Stomach smooth muscle (tissue), 2 donors: ENCODE results near the gene ARSB.
A peak's percentile ranks its signal among the peaks of the same experiment; 100 is the strongest.
"Not testable (repeated sequence)": the region's sequence is repeated elsewhere in the genome, so short reads cannot be mapped to it uniquely, and the experiment has no call there.

Experiments used
- H3K27ac ChIP-seq: one replicate; pipeline ENCODE4 v1.7.0; 2013; ENCODE audit warnings: mild to moderate bottlenecking, low read length, inconsistent platforms
- H3K27me3 ChIP-seq, 2 donors: one replicate each; pipeline ENCODE4 v1.7.0; 2013; ENCODE audit warnings: low read length in 2 of 2; ENCODE audit not compliant: insufficient read depth in 2 of 2, control insufficient read depth in 1 of 2
- H3K36me3 ChIP-seq, 2 donors: one replicate each; pipeline ENCODE4 v1.7.0; 2013; ENCODE audit warnings: low read length in 2 of 2; ENCODE audit not compliant: control insufficient read depth in 2 of 2, insufficient read depth in 2 of 2
- H3K4me1 ChIP-seq: one replicate; pipeline ENCODE4 v1.7.0; 2013; ENCODE audit warnings: low read length; ENCODE audit not compliant: control insufficient read depth, insufficient read depth
- H3K4me3 ChIP-seq, 2 donors: one replicate each; pipeline ENCODE4 v1.7.0; 2013; ENCODE audit warnings: low read length in 2 of 2
- H3K9ac ChIP-seq, 2 donors: one replicate each; pipeline ENCODE4 v1.7.0; 2013; ENCODE audit warnings: low read length in 2 of 2, mild to moderate bottlenecking in 1 of 2
- H3K9me3 ChIP-seq, 2 donors: one replicate each; pipeline ENCODE4 v1.7.0; 2013; ENCODE audit warnings: low read length in 2 of 2; ENCODE audit not compliant: control insufficient read depth in 2 of 2
- donor health status: healthy.
- donor health status: Pancreatic carcinoma.

The ARSB gene

GRCh38 chr5:78995521-78996007 lies 10.5 kb upstream of the ARSB start:
- Histone ChIP-seq H3K36me3 (no peaks in the 10 kb centered on the region), H3K9ac (no peak overlapping the region), H3K27ac (no peak overlapping the region), H3K9me3 (no peaks in the 10 kb centered on the region), H3K27me3 (no peaks in the 10 kb centered on the region), H3K4me1 (no peaks in the 10 kb centered on the region), H3K4me3 (no peak overlapping the region)

- H3K4me3 ChIP-seq = no peak overlapping the region
Observed at GRCh38 chr5:78993165-78993564, 8.1 kb upstream of the ARSB start.

GRCh38 chr5:78992146-78992545 lies 7.0 kb upstream of the ARSB start:
- H3K27ac ChIP-seq = no peak overlapping the region
- H3K36me3 ChIP-seq = no peaks in the 10 kb centered on the region
- H3K9ac ChIP-seq = no peak overlapping the region
- H3K4me3 ChIP-seq = no peak overlapping the region
- H3K9me3 ChIP-seq = no peaks in the 10 kb centered on the region
- no peaks in the 10 kb centered on the region for H3K4me1 ChIP-seq
- no peaks in the 10 kb centered on the region for H3K27me3 ChIP-seq

More at GRCh38 chr5:78993165-78993564, 8.1 kb upstream of the ARSB start:
- Histone ChIP-seq H3K36me3 (no peaks in the 10 kb centered on the region), H3K27ac (no peak overlapping the region), H3K4me1 (no peaks in the 10 kb centered on the region), H3K9ac (no peak overlapping the region), H3K9me3 (no peaks in the 10 kb centered on the region), H3K27me3 (no peaks in the 10 kb centered on the region)

- H3K36me3 ChIP-seq = no peaks in the 10 kb centered on the region
Observed at GRCh38 chr5:78989080-78989479, 4.0 kb upstream of the ARSB start.

GRCh38 chr5:78985725-78986223 lies 664 bp upstream of the ARSB start:
- H3K27ac ChIP-seq = peak overlapping the region; percentile 90
- no peaks in the 10 kb centered on the region for H3K9me3 ChIP-seq
- H3K4me3 ChIP-seq = peak overlapping the region; percentile 70 to 82
- H3K4me1 ChIP-seq = peaks cover 15% of the 10 kb centered on the region
- H3K9ac ChIP-seq = peak overlapping the region; percentile 73 to 84
- no peaks in the 10 kb centered on the region for H3K36me3 ChIP-seq
- no peaks in the 10 kb centered on the region for H3K27me3 ChIP-seq

More at GRCh38 chr5:78989080-78989479, 4.0 kb upstream of the ARSB start:
- Histone ChIP-seq H3K9me3 (no peaks in the 10 kb centered on the region), H3K27me3 (no peaks in the 10 kb centered on the region), H3K4me3 (no peak overlapping the region), H3K27ac (no peak overlapping the region), H3K4me1 (peaks cover 8% of the 10 kb centered on the region), H3K9ac (no peak overlapping the region)

- peak overlapping the region; percentile 70 to 82 for H3K4me3 ChIP-seq
- peak overlapping the region; percentile 73 to 84 for H3K9ac ChIP-seq
- peak overlapping the region; percentile 90 for H3K27ac ChIP-seq
- H3K27me3 ChIP-seq = no peaks in the 10 kb centered on the region
- peaks cover 15% of the 10 kb centered on the region for H3K4me1 ChIP-seq
- H3K36me3 ChIP-seq = no peaks in the 10 kb centered on the region
- H3K9me3 ChIP-seq = no peaks in the 10 kb centered on the region
Observed at GRCh38 chr5:78984439-78985115, 533 bp downstream of the ARSB start.

- Histone ChIP-seq H3K27ac (peak overlapping the region; percentile 90), H3K36me3 (no peaks in the 10 kb centered on the region), H3K4me1 (peaks cover 15% of the 10 kb centered on the region), H3K9me3 (no peaks in the 10 kb centered on the region), H3K27me3 (no peaks in the 10 kb centered on the region), H3K4me3 (peak overlapping the region; percentile 70 to 82), H3K9ac (peak overlapping the region; percentile 60 to 73)
Observed at GRCh38 chr5:78983601-78984438, 1.3 kb downstream of the ARSB start.

GRCh38 chr5:78983194-78983593 lies 1.9 kb downstream of the ARSB start:
- not testable (repeated sequence) for H3K27me3 ChIP-seq, H3K9ac ChIP-seq, H3K9me3 ChIP-seq, H3K36me3 ChIP-seq
- Histone ChIP-seq H3K4me3 (peak overlapping the region in 1 of 2 donors; percentile 82), H3K4me1 (peaks cover 15% of the 10 kb centered on the region), H3K27ac (peak overlapping the region; percentile 90)

- H3K36me3 ChIP-seq = no peaks in the 10 kb centered on the region
- no peak overlapping the region for H3K9ac ChIP-seq
- H3K27ac ChIP-seq = no peak overlapping the region
- no peak overlapping the region for H3K4me3 ChIP-seq
- no peaks in the 10 kb centered on the region for H3K27me3 ChIP-seq
- peaks cover 8% of the 10 kb centered on the region for H3K4me1 ChIP-seq
- H3K9me3 ChIP-seq = no peaks in the 10 kb centered on the region
Observed at GRCh38 chr5:78979909-78980308, 5.2 kb downstream of the ARSB start.

GRCh38 chr5:78979117-78979742 lies 5.9 kb downstream of the ARSB start:
- Histone ChIP-seq H3K36me3 (no peaks in the 10 kb centered on the region), H3K27ac (no peak overlapping the region), H3K9me3 (no peaks in the 10 kb centered on the region), H3K4me1 (peaks cover 13% of the 10 kb centered on the region), H3K9ac (no peak overlapping the region), H3K27me3 (no peaks in the 10 kb centered on the region), H3K4me3 (no peak overlapping the region)
